LNCAP (cell line): ENCODE results near the gene C19orf25.

Source experiments
- TF ChIP-seq, protein P1 (sequence below): fragments of 450-650 bp; IDR thresholded peaks from 2 replicates; pipeline ENCODE4 v1.5.1; 2017; ENCODE audit warnings: mild to moderate bottlenecking

The C19orf25 gene

DNA sequence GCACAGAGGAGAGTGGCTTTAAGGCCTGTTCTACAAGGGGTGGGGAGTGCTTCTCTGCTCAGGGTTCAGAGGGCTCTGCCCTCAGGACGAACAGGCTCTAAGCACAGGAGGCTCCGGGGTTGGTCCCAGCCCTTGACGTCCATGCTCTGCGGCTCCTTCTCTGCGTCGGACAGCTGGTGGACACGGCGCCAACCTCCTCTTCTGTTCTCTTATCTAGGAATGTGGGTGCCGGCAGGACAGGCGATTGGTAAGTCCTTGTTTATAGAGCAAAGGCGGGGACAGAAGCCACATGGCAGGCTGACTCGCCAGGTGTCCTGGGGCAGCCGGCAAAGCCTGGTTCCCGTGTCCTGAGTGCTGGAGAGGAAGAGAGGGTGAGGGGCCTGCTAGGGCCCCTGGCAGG is 49.3 kb downstream of the C19orf25 start:
- TF ChIP-seq, protein P1, sequence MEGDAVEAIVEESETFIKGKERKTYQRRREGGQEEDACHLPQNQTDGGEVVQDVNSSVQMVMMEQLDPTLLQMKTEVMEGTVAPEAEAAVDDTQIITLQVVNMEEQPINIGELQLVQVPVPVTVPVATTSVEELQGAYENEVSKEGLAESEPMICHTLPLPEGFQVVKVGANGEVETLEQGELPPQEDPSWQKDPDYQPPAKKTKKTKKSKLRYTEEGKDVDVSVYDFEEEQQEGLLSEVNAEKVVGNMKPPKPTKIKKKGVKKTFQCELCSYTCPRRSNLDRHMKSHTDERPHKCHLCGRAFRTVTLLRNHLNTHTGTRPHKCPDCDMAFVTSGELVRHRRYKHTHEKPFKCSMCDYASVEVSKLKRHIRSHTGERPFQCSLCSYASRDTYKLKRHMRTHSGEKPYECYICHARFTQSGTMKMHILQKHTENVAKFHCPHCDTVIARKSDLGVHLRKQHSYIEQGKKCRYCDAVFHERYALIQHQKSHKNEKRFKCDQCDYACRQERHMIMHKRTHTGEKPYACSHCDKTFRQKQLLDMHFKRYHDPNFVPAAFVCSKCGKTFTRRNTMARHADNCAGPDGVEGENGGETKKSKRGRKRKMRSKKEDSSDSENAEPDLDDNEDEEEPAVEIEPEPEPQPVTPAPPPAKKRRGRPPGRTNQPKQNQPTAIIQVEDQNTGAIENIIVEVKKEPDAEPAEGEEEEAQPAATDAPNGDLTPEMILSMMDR, result no peak

- TF ChIP-seq, protein P1, result no peak
Observed at GRCh38 chr19:1428738-1429391, 50.1 kb downstream of the C19orf25 start.

- TF ChIP-seq, protein P1, result no peak
Observed at GRCh38 chr19:1427221-1427920, 51.6 kb downstream of the C19orf25 start.

- TF ChIP-seq, protein P1, result no peak
Observed at GRCh38 chr19:1426736-1427135, 52.3 kb downstream of the C19orf25 start.

DNA sequence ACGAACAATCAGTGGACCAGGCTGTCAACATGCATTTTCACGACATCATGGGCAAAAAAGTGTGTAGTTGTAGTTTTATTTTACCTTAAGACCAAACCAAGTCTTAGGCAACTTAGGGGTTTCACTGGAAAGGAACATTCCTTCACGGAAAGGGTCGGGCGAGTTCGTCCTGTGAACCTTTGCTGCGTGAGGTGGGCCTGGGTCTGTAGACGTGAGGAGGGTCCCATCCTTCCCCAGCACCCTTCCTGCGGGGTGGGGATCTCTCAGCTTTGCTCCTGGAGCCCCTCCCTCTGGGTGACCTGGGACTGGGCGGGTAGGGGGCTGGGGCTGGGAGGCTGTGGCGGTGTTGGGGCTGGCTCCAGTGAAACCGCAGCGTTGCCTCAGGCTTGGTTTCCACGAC is 53.1 kb downstream of the C19orf25 start:
- TF ChIP-seq, protein P1, result no peak

- TF ChIP-seq, protein P1, result no peak
Observed at GRCh38 chr19:1425102-1425837, 53.7 kb downstream of the C19orf25 start.

- TF ChIP-seq, protein P1, result no peak
Observed at GRCh38 chr19:1424192-1424955, 54.6 kb downstream of the C19orf25 start.
